Body of pancreas (tissue), 4 donors: ENCODE data around the gene CLSTN1. TPM values are rescaled to one million over a fixed set of nuclear protein-coding genes. Genes with fewer than 3 reads are reported as not detected.

ENCODE experiments used
- ATAC-seq: fragments of 150-250 bp; one replicate; pipeline ENCODE4 v1.9.1; 2016
- DNase-seq, 4 donors: peaks; one replicate each; pipeline ENCODE4 v3.0.0-alpha.2; 2019
- H3K27ac ChIP-seq, 4 donors: fragments of 200-600 bp; sonication (generic); 1 replicate in 3 of 4; 2 replicates in 1 of 4; pipeline versions ENCODE4 v1.5.1 to v1.6.1; 2016 to 2019; ENCODE audit warnings: mild to moderate bottlenecking in 1 of 4, mixed read lengths in 1 of 4, moderate library complexity in 1 of 4
- H3K27me3 ChIP-seq, 2 donors: fragments of 200-600 bp; sonication (generic); one replicate each; pipeline ENCODE4 v1.6.0; 2016; ENCODE audit warnings: mild to moderate bottlenecking in 1 of 2
- H3K36me3 ChIP-seq, 2 donors: fragments of 200-600 bp; sonication (generic); replicated peaks in 1 of 2; 2 replicates each; pipeline ENCODE4 v1.5.1; 2016; ENCODE audit warnings: low read depth in 2 of 2; ENCODE audit not compliant: insufficient read depth in 1 of 2
- H3K4me1 ChIP-seq: fragments of 200-600 bp; sonication (generic); one replicate; pipeline ENCODE4 v1.6.0; 2016
- H3K4me3 ChIP-seq, 2 donors: fragments of 200-600 bp; sonication (generic); 1 replicate in 1 of 2; 2 replicates in 1 of 2; pipeline ENCODE4 v1.5.1; 2016 to 2019
- H3K9me3 ChIP-seq, 3 donors: fragments of 200-600 bp; sonication (generic); 1 replicate in 2 of 3; 2 replicates in 1 of 3; pipeline ENCODE4 v1.5.1; 2016
- CTCF ChIP-seq, 7 experiments: fragments of 450-650 bp in 4 of 7; fragments of 200-600 bp in 3 of 7; sonication (generic) in 3 of 7; IDR thresholded peaks; one replicate each; pipeline ENCODE4 v1.5.1; 2016 to 2019; ENCODE audit warnings: antibody characterized with exemption in 7 of 7
- POLR2A ChIP-seq, 3 donors: fragments of 450-650 bp; IDR thresholded peaks; one replicate each; pipeline ENCODE4 v1.6.1; 2016; ENCODE audit warnings: antibody characterized with exemption in 3 of 3, mild to moderate bottlenecking in 2 of 3
- WGBS, 2 donors: methylation state at CpG; one replicate each; pipeline ENCODE4 v1.1.5; 2017; 5-methylcytosine and 5-hydroxymethylcytosine counted together
- intact Hi-C: fragments of 100-400 bp; cut with DNase I; formaldehyde crosslinking; loops from one replicate; pipeline ENCODE4 v1.15.1; 2023
- total RNA-seq, 2 donors: library from RNA; depleted of rRNA; stranded (reverse); fragments of >200 nt; gene quantifications; one replicate each; pipeline ENCODE4 v1.1.0, GENCODE V29; 2016

Gene CLSTN1
- total RNA-seq, 2 donors from 2014 or later: 60.2 to 64.6 TPM

GRCh38 chr1:9835758-9836631 is 12.2 kb upstream of the CLSTN1 start:
- 72 to 92% methylated on average over 6 to 15 of the region's 15 CpGs for WGBS, 2 donors
- ATAC-seq (no peak), DNase-seq (no peak)
- Histone ChIP-seq H3K4me3 (no peak overlapping the region), H3K9me3 (no peaks in the 10 kb centered on the region), H3K27ac (no peak overlapping the region), H3K4me1 (no peaks in the 10 kb centered on the region), H3K36me3 (no peaks in the 10 kb centered on the region), H3K27me3 (no peaks in the 10 kb centered on the region)
- TF ChIP-seq CTCF (IDR thresholded peaks at IDR 0.05) (no peak), POLR2A (IDR thresholded peaks at IDR 0.05) (no peak)
- intact Hi-C loops: no loop called here

DNA sequence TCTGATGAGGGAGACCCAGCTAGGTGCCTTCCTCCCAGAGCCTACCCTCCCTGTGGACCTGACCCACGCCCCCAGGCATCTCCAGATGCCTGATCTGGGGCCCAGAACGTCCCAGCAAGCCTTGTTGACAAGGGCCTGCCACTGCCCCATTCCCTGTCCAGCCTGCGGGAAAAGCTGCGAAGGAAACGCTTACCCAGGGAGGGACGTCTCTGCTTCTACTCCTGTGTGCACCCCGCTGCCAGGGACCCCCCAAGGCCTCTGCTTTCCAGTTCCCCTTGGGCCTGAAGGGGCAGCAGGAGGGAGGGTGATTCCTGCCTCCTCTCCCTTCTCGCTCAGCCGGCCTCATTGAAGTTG is 11.6 kb upstream of the CLSTN1 start:
- Histone ChIP-seq H3K36me3 (no peaks in the 10 kb centered on the region), H3K27ac (no peak overlapping the region)
- intact Hi-C loops: no loop called here

DNA sequence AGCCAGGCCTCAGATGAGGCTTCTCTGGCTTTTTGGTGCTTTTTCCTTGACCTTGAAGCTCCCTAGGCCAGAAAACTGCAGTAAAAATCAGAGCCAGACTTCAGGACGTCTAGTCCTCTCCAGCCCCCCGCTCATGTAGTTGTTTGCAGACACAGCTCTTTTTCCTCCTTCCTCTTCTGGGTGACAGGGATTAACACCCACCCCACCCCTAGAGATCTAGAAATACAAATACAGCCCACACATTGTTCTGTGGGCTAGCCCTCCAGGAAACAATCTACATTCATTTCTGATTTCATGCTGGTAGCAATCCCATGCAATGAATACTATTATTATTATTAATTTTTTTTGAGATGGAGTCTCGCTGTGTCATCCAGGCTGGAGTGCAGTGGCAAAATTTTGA is 9.9 kb upstream of the CLSTN1 start:
- DNase-seq (no peak), ATAC-seq (no peak)
- Histone ChIP-seq H3K36me3 (no peaks in the 10 kb centered on the region), H3K27ac (no peak overlapping the region), H3K9me3 (no peaks in the 10 kb centered on the region), H3K4me3 (no peak overlapping the region), H3K27me3 (no peaks in the 10 kb centered on the region), H3K4me1 (no peaks in the 10 kb centered on the region)
- no peak for TF ChIP-seq CTCF (IDR thresholded peaks at IDR 0.05)
- TF ChIP-seq POLR2A (IDR thresholded peaks at IDR 0.05): no peak
- intact Hi-C loops: no loop called here
- WGBS, 2 donors: 85 to 92% methylated on average over 3 of the region's 3 CpGs

More for the DNA sequence above, 11.6 kb upstream of the CLSTN1 start:
- TF ChIP-seq CTCF (IDR thresholded peaks at IDR 0.05): no peak
- no peak for TF ChIP-seq POLR2A (IDR thresholded peaks at IDR 0.05)
- Histone ChIP-seq H3K4me1 (no peaks in the 10 kb centered on the region), H3K4me3 (no peak overlapping the region), H3K27me3 (no peaks in the 10 kb centered on the region), H3K9me3 (no peaks in the 10 kb centered on the region)
- DNase-seq: no peak
- ATAC-seq: no peak
- WGBS, 2 donors: 74 to 86% methylated on average over 7 to 9 of the region's 9 CpGs

DNA sequence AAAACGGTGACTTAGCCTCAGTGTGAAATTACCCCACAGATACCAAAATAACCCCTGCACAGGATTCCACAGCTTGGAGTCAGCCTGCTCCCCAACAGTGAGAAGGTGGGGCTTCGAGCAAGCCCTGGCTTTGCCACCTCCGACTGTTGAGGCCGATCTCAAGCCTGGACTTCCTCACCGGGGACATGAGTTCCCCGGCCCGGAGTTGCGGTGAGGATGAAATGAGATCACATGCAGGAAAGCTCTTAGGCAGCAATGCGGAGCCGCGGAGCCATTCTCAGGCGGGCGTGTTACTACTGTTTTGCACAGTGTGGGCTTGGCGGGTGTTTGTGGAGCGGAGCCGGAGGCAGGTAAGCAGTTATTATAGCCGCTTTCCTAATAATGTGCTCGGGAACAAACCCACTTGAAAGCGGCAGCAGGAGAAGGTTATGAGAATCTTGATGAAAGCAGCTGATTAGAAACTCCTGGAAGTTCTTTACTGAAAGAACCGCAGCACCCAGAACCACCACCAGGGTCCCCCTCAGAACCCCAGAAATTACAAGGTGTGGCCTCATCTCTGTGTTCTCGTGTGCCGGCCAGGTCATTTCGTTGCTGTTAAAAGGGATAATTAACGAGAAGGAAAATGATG is 3.9 kb upstream of the CLSTN1 start:
- no peaks in the 10 kb centered on the region for H3K9me3 ChIP-seq
- no peaks in the 10 kb centered on the region for H3K36me3 ChIP-seq
- H3K4me1 ChIP-seq: peaks cover 29% of the 10 kb centered on the region
- no peak overlapping the region for H3K27ac ChIP-seq
- DNase-seq: no peak
- WGBS, 2 donors: 83 to 90% methylated on average over 23 to 24 of the region's 24 CpGs
- TF ChIP-seq POLR2A (IDR thresholded peaks at IDR 0.05) (no peak), CTCF (IDR thresholded peaks at IDR 0.05) (no peak)
- no peak overlapping the region for H3K4me3 ChIP-seq
- H3K27me3 ChIP-seq: no peaks in the 10 kb centered on the region
- intact Hi-C loops: no loop called here
- no peak for ATAC-seq
